ENCODE data around the gene TMEM150A.
"Not testable (repeated sequence)": the region's sequence is repeated elsewhere in the genome, so short reads cannot be mapped to it uniquely, and the experiment has no call there.

The TMEM150A gene

DNA sequence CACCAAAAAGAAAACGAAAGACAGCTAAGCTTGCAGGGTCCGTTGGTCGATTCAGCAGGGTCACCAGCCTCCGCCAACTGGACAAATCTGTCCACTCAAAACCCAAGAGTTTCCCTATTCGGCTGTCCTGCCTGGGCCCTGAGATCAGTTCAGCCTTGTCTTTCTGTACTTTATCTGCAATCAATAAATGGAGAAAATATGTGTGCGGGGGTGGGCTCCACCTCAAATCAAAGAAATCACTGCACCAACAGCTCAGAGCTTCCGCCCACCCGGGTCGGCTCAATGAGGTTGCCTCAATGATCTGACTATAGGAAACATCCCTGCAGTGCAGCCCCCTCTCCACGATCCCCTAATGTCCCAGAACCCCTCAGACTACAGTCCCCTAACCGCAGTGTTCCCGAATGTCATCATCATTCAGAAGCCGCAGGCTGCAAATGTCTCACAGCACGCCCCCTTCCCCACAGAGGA lies 41.7 kb downstream of the TMEM150A start:
- H3K9me3 ChIP-seq (ENCODE audit: insufficient read depth, low read depth, low read length): no peaks in the 10 kb centered on the region
- peaks cover 28% of the 10 kb centered on the region for H3K36me3 ChIP-seq (ENCODE audit: insufficient read depth, low read length)
- H3K9ac ChIP-seq (ENCODE audit: low read depth, low read length): peak overlapping the region; percentile 78
- WGBS: 9% methylated on average over 14 of the region's 14 CpGs
- no peaks in the 10 kb centered on the region for H3K4me1 ChIP-seq (ENCODE audit: insufficient read depth, low read length)
- H3K27ac ChIP-seq (ENCODE audit: low read depth, low read length): peak overlapping the region; percentile 62; the same call in 1 of the 2 replicates
- H3K4me3 ChIP-seq (ENCODE audit: low read length): peak overlapping the region; percentile 93
- H3K27me3 ChIP-seq (ENCODE audit: insufficient read depth, low read length): no peaks in the 10 kb centered on the region

- H3K27ac ChIP-seq (ENCODE audit: low read depth, low read length): not testable (repeated sequence)
These were observed 42.1 kb downstream of the TMEM150A start for GRCh38 chr2:85560403-85560726.

DNA sequence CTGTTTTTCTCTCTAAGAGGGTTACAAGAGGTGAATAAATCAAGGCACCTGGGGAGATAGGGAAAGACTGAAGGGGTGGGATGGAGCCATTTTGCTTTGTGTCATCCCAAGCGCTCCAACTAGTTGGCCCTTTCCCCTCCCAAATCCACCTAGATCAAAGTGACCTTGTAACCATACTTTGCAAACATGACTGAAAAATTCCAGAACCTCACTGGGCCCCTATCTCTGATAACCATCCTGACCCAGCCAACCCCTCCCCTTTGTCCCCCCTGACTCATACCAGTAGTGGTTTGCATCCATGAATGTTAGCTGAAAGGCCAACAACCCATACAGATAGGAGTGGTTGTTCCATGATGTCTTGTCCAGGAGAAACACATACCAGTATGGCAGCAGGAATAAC lies 44.3 kb downstream of the TMEM150A start:
- WGBS: 95% methylated on average over 1 of the region's 1 CpG
- H3K27ac ChIP-seq (ENCODE audit: low read depth, low read length): no peak overlapping the region
- no peak overlapping the region for H3K9ac ChIP-seq (ENCODE audit: low read depth, low read length)
- H3K9me3 ChIP-seq (ENCODE audit: insufficient read depth, low read depth, low read length): no peaks in the 10 kb centered on the region
- H3K4me1 ChIP-seq (ENCODE audit: insufficient read depth, low read length): no peaks in the 10 kb centered on the region
- no peak overlapping the region for H3K4me3 ChIP-seq (ENCODE audit: low read length)
- no peaks in the 10 kb centered on the region for H3K27me3 ChIP-seq (ENCODE audit: insufficient read depth, low read length)
- H3K36me3 ChIP-seq (ENCODE audit: insufficient read depth, low read length): peaks cover 49% of the 10 kb centered on the region

More at GRCh38 chr2:85560403-85560726, 42.1 kb downstream of the TMEM150A start:
- peaks cover 30% of the 10 kb centered on the region for H3K36me3 ChIP-seq (ENCODE audit: insufficient read depth, low read length)
- H3K27me3 ChIP-seq (ENCODE audit: insufficient read depth, low read length); H3K4me1 ChIP-seq (ENCODE audit: insufficient read depth, low read length); H3K9me3 ChIP-seq (ENCODE audit: insufficient read depth, low read depth, low read length): not testable (repeated sequence)
- 86% methylated on average over 12 of the region's 12 CpGs for WGBS
- H3K4me3 ChIP-seq (ENCODE audit: low read length): peak overlapping the region; percentile 93
- peak overlapping the region; percentile 78; the same call in 1 of the 2 replicates for H3K9ac ChIP-seq (ENCODE audit: low read depth, low read length)

DNA sequence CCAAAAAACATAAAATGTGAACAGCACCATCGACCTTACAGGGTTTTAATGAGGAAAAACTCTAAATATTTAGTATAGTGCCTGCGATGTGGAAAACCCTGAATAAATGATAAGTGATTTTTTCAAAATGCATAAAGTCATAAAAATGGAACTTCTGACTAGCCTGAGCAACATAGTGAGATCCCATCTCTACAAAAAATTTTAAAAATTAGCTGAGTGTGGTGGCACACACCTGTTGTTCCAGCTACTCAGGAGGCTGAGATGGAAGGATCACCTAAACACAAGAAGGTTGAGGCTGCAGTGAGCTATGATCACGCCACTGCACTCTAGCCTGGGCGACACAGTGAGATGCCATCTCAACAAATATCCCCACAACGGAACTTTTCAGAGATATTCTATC lies 45.4 kb downstream of the TMEM150A start:
- Histone ChIP-seq H3K36me3 (ENCODE audit: insufficient read depth, low read length) (peaks cover 59% of the 10 kb centered on the region), H3K4me1 (ENCODE audit: insufficient read depth, low read length) (no peaks in the 10 kb centered on the region), H3K27me3 (ENCODE audit: insufficient read depth, low read length) (no peaks in the 10 kb centered on the region), H3K9me3 (ENCODE audit: insufficient read depth, low read depth, low read length) (no peaks in the 10 kb centered on the region), H3K27ac (ENCODE audit: low read depth, low read length) (no peak overlapping the region), H3K4me3 (ENCODE audit: low read length) (no peak overlapping the region), H3K9ac (ENCODE audit: low read depth, low read length) (no peak overlapping the region)
- WGBS: 95% methylated on average over 5 of the region's 5 CpGs

- Histone ChIP-seq H3K4me3 (ENCODE audit: low read length) (no peak overlapping the region), H3K36me3 (ENCODE audit: insufficient read depth, low read length) (peaks cover 78% of the 10 kb centered on the region), H3K9ac (ENCODE audit: low read depth, low read length) (no peak overlapping the region), H3K4me1 (ENCODE audit: insufficient read depth, low read length) (no peaks in the 10 kb centered on the region), H3K27me3 (ENCODE audit: insufficient read depth, low read length) (no peaks in the 10 kb centered on the region), H3K9me3 (ENCODE audit: insufficient read depth, low read depth, low read length) (no peaks in the 10 kb centered on the region), H3K27ac (ENCODE audit: low read depth, low read length) (no peak overlapping the region)
- WGBS: 94% methylated on average over 3 of the region's 3 CpGs
These were observed 47.4 kb downstream of the TMEM150A start for GRCh38 chr2:85554980-85555612.

DNA sequence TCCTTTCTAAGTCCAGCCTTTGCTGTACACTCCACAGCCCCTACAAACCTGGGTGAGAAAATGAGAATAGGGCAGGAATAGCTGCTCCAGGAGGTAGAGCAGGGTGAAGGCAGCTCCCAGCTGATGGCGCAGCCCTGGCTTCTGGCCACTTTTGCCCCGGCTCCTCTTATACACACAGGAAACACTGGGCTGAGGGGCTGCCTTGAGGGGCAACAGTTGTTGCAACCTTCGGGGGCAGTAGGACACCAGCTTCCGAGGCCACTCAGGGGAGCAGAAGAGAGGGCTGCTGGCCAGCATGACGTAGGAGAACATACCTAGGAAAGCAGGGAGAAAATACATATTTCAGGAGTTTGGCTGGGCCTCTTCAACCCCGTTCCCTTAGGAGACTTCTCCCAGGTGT lies 49.3 kb downstream of the TMEM150A start:
- H3K9me3 ChIP-seq (ENCODE audit: insufficient read depth, low read depth, low read length): no peaks in the 10 kb centered on the region
- no peak overlapping the region for H3K4me3 ChIP-seq (ENCODE audit: low read length)
- WGBS: 84% methylated on average over 6 of the region's 6 CpGs
- no peaks in the 10 kb centered on the region for H3K27me3 ChIP-seq (ENCODE audit: insufficient read depth, low read length)
- H3K4me1 ChIP-seq (ENCODE audit: insufficient read depth, low read length): no peaks in the 10 kb centered on the region
- no peak overlapping the region for H3K9ac ChIP-seq (ENCODE audit: low read depth, low read length)
- no peak overlapping the region for H3K27ac ChIP-seq (ENCODE audit: low read depth, low read length)
- H3K36me3 ChIP-seq (ENCODE audit: insufficient read depth, low read length): peaks cover 86% of the 10 kb centered on the region

DNA sequence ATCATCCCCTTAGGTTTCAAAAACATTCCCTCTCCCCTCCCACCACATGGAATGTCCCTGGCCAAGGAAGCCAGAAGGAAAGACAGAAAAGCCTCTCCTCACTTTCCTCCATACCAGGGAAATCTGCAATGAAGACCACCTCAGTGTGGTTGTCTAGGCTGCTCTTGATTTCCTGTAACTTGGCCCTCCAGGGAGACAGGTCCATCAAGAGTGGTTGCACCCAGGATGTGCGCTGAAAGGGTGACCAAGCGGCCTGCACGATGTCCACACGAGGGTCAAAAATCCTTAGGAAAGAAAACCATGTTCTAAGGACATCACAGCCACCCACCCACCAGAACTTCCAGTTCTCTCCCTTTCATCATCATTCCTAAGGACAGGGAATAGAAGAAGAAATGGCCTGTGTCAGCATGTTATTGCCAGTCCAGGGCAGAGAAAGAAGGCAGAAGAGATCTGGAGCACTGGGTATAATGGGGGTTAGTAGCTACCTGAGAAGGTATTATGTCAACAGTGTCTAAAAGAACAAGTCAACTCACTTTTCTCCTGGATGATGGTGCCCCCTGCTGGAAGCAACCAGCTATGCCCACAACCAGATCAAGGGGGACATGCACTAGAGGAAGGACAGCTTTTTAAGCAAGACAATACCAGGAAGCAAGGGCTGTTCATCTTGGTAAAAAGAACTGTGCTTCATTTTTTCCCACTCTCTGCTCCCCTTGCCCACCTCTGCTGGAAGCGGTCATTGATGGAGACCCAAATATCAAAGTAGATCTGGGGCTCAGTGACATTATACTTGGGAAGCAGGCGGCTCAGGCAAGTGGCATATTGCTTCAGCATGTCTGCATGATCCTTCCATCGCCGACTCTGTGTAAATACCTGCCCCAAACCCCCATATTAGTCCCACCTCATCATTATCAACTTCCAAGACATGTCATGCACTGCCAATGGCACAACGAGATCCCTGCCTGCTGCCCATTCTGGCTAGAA lies 50.5 kb downstream of the TMEM150A start:
- 85% methylated on average over 9 of the region's 9 CpGs for WGBS
- Histone ChIP-seq H3K9me3 (ENCODE audit: insufficient read depth, low read depth, low read length) (no peaks in the 10 kb centered on the region), H3K27ac (ENCODE audit: low read depth, low read length) (no peak overlapping the region), H3K36me3 (ENCODE audit: insufficient read depth, low read length) (peaks cover 89% of the 10 kb centered on the region), H3K27me3 (ENCODE audit: insufficient read depth, low read length) (no peaks in the 10 kb centered on the region), H3K4me3 (ENCODE audit: low read length) (no peak overlapping the region), H3K4me1 (ENCODE audit: insufficient read depth, low read length) (no peaks in the 10 kb centered on the region), H3K9ac (ENCODE audit: low read depth, low read length) (no peak overlapping the region)

DNA sequence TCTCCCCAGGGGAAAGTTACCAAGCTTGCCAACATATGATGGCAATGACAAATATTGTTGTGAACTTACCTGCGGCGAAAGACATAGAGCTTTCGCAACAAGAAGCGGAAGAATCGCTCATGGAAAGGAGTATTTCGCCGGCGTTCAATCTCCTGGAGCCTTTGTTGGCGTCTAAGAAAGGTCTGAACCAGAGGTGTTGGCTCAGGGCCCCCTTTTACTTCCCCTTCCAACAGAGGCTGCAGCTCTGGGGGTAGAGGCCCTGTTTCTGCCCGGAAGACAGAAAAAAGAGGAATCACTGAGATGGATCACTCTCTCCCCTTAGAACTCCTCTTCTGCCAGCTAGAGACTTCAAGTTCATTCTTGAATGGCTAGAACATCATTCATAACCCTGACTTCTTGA lies 52.0 kb downstream of the TMEM150A start:
- no peak overlapping the region for H3K4me3 ChIP-seq (ENCODE audit: low read length)
- H3K4me1 ChIP-seq (ENCODE audit: insufficient read depth, low read length): no peaks in the 10 kb centered on the region
- no peaks in the 10 kb centered on the region for H3K27me3 ChIP-seq (ENCODE audit: insufficient read depth, low read length)
- no peak overlapping the region for H3K27ac ChIP-seq (ENCODE audit: low read depth, low read length)
- no peak overlapping the region for H3K9ac ChIP-seq (ENCODE audit: low read depth, low read length)
- peaks cover 85% of the 10 kb centered on the region for H3K36me3 ChIP-seq (ENCODE audit: insufficient read depth, low read length)
- no peaks in the 10 kb centered on the region for H3K9me3 ChIP-seq (ENCODE audit: insufficient read depth, low read depth, low read length)
- WGBS: 96% methylated on average over 10 of the region's 10 CpGs

GRCh38 chr2:85549826-85550225 lies 52.7 kb downstream of the TMEM150A start:
- WGBS: 69% methylated on average over 4 of the region's 4 CpGs
- Histone ChIP-seq H3K27ac (ENCODE audit: low read depth, low read length) (no peak overlapping the region), H3K4me3 (ENCODE audit: low read length) (no peak overlapping the region), H3K9me3 (ENCODE audit: insufficient read depth, low read depth, low read length) (no peaks in the 10 kb centered on the region), H3K4me1 (ENCODE audit: insufficient read depth, low read length) (no peaks in the 10 kb centered on the region), H3K36me3 (ENCODE audit: insufficient read depth, low read length) (peaks cover 85% of the 10 kb centered on the region), H3K27me3 (ENCODE audit: insufficient read depth, low read length) (no peaks in the 10 kb centered on the region), H3K9ac (ENCODE audit: low read depth, low read length) (no peak overlapping the region)

DNA sequence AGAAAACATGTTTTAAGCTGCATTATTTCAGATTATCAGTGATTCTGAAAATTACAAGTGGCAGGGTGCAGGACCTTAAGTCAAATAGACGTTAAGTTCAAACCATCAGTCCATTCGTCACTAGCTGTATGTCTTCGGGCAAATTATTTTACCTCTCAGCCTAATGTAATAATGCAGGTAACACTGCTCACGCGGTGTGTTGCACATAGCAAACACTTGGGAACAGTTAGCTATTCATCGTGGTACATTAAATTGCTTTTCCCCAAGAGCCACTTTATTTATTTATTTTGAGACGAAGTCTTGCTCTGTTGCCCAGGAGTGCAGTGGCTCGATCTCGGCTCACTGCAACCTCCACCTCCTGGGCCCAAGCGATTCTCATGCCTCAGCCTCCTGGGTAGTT lies 53.4 kb downstream of the TMEM150A start:
- Histone ChIP-seq H3K36me3 (ENCODE audit: insufficient read depth, low read length) (peaks cover 85% of the 10 kb centered on the region), H3K9ac (ENCODE audit: low read depth, low read length) (no peak overlapping the region), H3K4me1 (ENCODE audit: insufficient read depth, low read length) (no peaks in the 10 kb centered on the region; the same call in 1 of the 2 replicates), H3K4me3 (ENCODE audit: low read length) (no peak overlapping the region), H3K27me3 (ENCODE audit: insufficient read depth, low read length) (no peaks in the 10 kb centered on the region), H3K9me3 (ENCODE audit: insufficient read depth, low read depth, low read length) (no peaks in the 10 kb centered on the region), H3K27ac (ENCODE audit: low read depth, low read length) (no peak overlapping the region)
- 95% methylated on average over 10 of the region's 10 CpGs for WGBS

- no peak overlapping the region for H3K27ac ChIP-seq (ENCODE audit: low read depth, low read length)
- no peaks in the 10 kb centered on the region; the same call in 1 of the 2 replicates for H3K4me1 ChIP-seq (ENCODE audit: insufficient read depth, low read length)
- 92% methylated on average over 2 of the region's 2 CpGs for WGBS
- H3K27me3 ChIP-seq (ENCODE audit: insufficient read depth, low read length): no peaks in the 10 kb centered on the region
- H3K4me3 ChIP-seq (ENCODE audit: low read length): no peak overlapping the region
- no peaks in the 10 kb centered on the region for H3K9me3 ChIP-seq (ENCODE audit: insufficient read depth, low read depth, low read length)
- H3K9ac ChIP-seq (ENCODE audit: low read depth, low read length): no peak overlapping the region
- H3K36me3 ChIP-seq (ENCODE audit: insufficient read depth, low read length): peaks cover 86% of the 10 kb centered on the region
These were observed 53.9 kb downstream of the TMEM150A start for GRCh38 chr2:85548608-85548900.

All from HUES64 (cell line).